Activated CD4-positive, alpha-beta T cell treated with anti-CD3 and anti-CD28 coated beads for 24 hours (primary cell): ENCODE data around the gene KCNN3.
"Not testable (repeated sequence)": the region's sequence is repeated elsewhere in the genome, so short reads cannot be mapped to it uniquely, and the experiment has no call there.

Source experiments
- DNase-seq, 2 donors: peaks; one replicate each; pipeline ENCODE4 v3.0.0-alpha.2; 2020; ENCODE audit warnings: low read depth in 2 of 2

The KCNN3 gene

GRCh38 chr1:154703170-154703569 lies 166.9 kb downstream of the KCNN3 start:
- DNase-seq = no peak

- no peak for DNase-seq
Observed at GRCh38 chr1:154698320-154699096, 171.6 kb downstream of the KCNN3 start.

GRCh38 chr1:154697710-154698109 lies 172.4 kb downstream of the KCNN3 start:
- DNase-seq = no peak

- no peak for DNase-seq
Observed at GRCh38 chr1:154696456-154696855, 173.6 kb downstream of the KCNN3 start.

- DNase-seq = no peak
Observed at GRCh38 chr1:154695985-154696384, 174.1 kb downstream of the KCNN3 start.

GRCh38 chr1:154694995-154695394 lies 175.1 kb downstream of the KCNN3 start:
- DNase-seq = no peak

- no peak for DNase-seq
Observed at GRCh38 chr1:154689083-154689482, 181.0 kb downstream of the KCNN3 start.

GRCh38 chr1:154686507-154686906 lies 183.6 kb downstream of the KCNN3 start:
- DNase-seq = no peak

GRCh38 chr1:154683820-154684219 lies 186.3 kb downstream of the KCNN3 start:
- DNase-seq = no peak

- no peak for DNase-seq
Observed at GRCh38 chr1:154682254-154682653, 187.8 kb downstream of the KCNN3 start.

GRCh38 chr1:154677844-154678243 lies 192.2 kb downstream of the KCNN3 start:
- DNase-seq = not testable (repeated sequence)

GRCh38 chr1:154676847-154677246 lies 193.2 kb downstream of the KCNN3 start:
- DNase-seq = not testable (repeated sequence)

- not testable (repeated sequence) for DNase-seq
Observed at GRCh38 chr1:154674456-154674855, 195.6 kb downstream of the KCNN3 start.

GRCh38 chr1:154672245-154672644 lies 197.8 kb downstream of the KCNN3 start:
- DNase-seq = not testable (repeated sequence)

GRCh38 chr1:154671412-154671811 lies 198.7 kb downstream of the KCNN3 start:
- DNase-seq = not testable (repeated sequence)

- not testable (repeated sequence) for DNase-seq
Observed at GRCh38 chr1:154670310-154671270, 199.5 kb downstream of the KCNN3 start.

- peak; percentile 57 to 61 for DNase-seq
Observed at GRCh38 chr1:154669464-154670282, 200.4 kb downstream of the KCNN3 start.

- DNase-seq = no peak
Observed at GRCh38 chr1:154666051-154666790, 203.9 kb downstream of the KCNN3 start.

GRCh38 chr1:154664331-154665002 lies 205.6 kb downstream of the KCNN3 start:
- DNase-seq = no peak

- DNase-seq = no peak
Observed at GRCh38 chr1:154663471-154664060, 206.5 kb downstream of the KCNN3 start.
